ACC112 (cell line): ENCODE data around the gene ZFHX3.
A peak's percentile ranks its signal among the peaks of the same experiment; 100 is the strongest.

Source experiments
- H2AFZ ChIP-seq: fragments of 200-600 bp; sonication (generic); one replicate; pipeline ENCODE4 v1.6.0; 2017; ENCODE audit warnings: antibody characterized with exemption, low read length; ENCODE audit not compliant: unreplicated experiment
- H3K27ac ChIP-seq: fragments of 200-600 bp; sonication (generic); 2 replicates; pipeline ENCODE4 v1.5.1; 2014; ENCODE audit warnings: low read depth, mild to moderate bottlenecking, antibody characterized with exemption, low read length, moderate library complexity
- H3K27me3 ChIP-seq: fragments of 200-600 bp; sonication (generic); 2 replicates; pipeline ENCODE4 v1.6.1; 2014; ENCODE audit warnings: mild to moderate bottlenecking, antibody characterized with exemption, low read length, moderate library complexity, mixed read lengths; ENCODE audit not compliant: insufficient read depth
- H3K36me3 ChIP-seq: fragments of 200-600 bp; sonication (generic); 2 replicates; pipeline ENCODE4 v1.6.1; 2016; ENCODE audit warnings: mild to moderate bottlenecking, antibody characterized with exemption, low read length, moderate library complexity, mixed read lengths; ENCODE audit not compliant: insufficient read depth
- H3K4me1 ChIP-seq: fragments of 200-600 bp; sonication (generic); one replicate; pipeline ENCODE4 v1.6.1; 2016; ENCODE audit warnings: low read length, mixed read lengths; ENCODE audit not compliant: insufficient read depth, unreplicated experiment, control insufficient read depth
- H3K4me3 ChIP-seq: fragments of 200-600 bp; sonication (generic); 2 replicates; pipeline ENCODE4 v1.5.1; 2014; ENCODE audit warnings: mild to moderate bottlenecking, low read depth, low read length
- H3K79me2 ChIP-seq: fragments of 200-600 bp; sonication (generic); one replicate; pipeline ENCODE4 v1.6.0; 2016; ENCODE audit warnings: low read length; ENCODE audit not compliant: control insufficient read depth, unreplicated experiment, insufficient read depth

ZFHX3 gene

GRCh38 chr16:73062001-73062616 lies 14.2 kb upstream of the ZFHX3 start:
- peak overlapping the region; percentile 83; the same call in 1 of the 2 replicates for H3K4me3 ChIP-seq
- peaks cover 32% of the 10 kb centered on the region for H3K79me2 ChIP-seq
- H3K4me1 ChIP-seq, result peaks cover 33% of the 10 kb centered on the region
- H3K27me3 ChIP-seq, result no peaks in the 10 kb centered on the region
- H3K36me3 ChIP-seq, result no peaks in the 10 kb centered on the region
- H3K27ac ChIP-seq, result 0 out of 2 replicates have a peak overlapping the region, but pooled peaks have one; percentile 4
- H2AFZ ChIP-seq, result no peak overlapping the region

GRCh38 chr16:73060892-73061490 lies 13.1 kb upstream of the ZFHX3 start:
- Histone ChIP-seq H3K27me3 (no peaks in the 10 kb centered on the region), H3K4me3 (peak overlapping the region; percentile 83), H3K79me2 (peaks cover 43% of the 10 kb centered on the region), H3K36me3 (no peaks in the 10 kb centered on the region), H3K4me1 (peaks cover 38% of the 10 kb centered on the region), H2AFZ (no peak overlapping the region), H3K27ac (peak overlapping the region; percentile 80; the same call in 1 of the 2 replicates)

GRCh38 chr16:73059779-73060615 lies 12.1 kb upstream of the ZFHX3 start:
- Histone ChIP-seq H3K27me3 (no peaks in the 10 kb centered on the region), H3K36me3 (no peaks in the 10 kb centered on the region), H3K79me2 (peaks cover 53% of the 10 kb centered on the region), H3K4me3 (peak overlapping the region; percentile 83), H3K4me1 (peaks cover 45% of the 10 kb centered on the region), H2AFZ (peak overlapping the region; percentile 30), H3K27ac (peak overlapping the region; percentile 80)

GRCh38 chr16:73058616-73059409 lies 10.9 kb upstream of the ZFHX3 start:
- Histone ChIP-seq H3K79me2 (peaks cover 65% of the 10 kb centered on the region), H3K27ac (peak overlapping the region; percentile 80), H3K36me3 (no peaks in the 10 kb centered on the region), H3K27me3 (no peaks in the 10 kb centered on the region), H3K4me1 (peaks cover 40% of the 10 kb centered on the region), H3K4me3 (peak overlapping the region; percentile 83), H2AFZ (peak overlapping the region; percentile 64)

- H3K27me3 ChIP-seq, result no peaks in the 10 kb centered on the region
- no peak overlapping the region for H2AFZ ChIP-seq
- peaks cover 71% of the 10 kb centered on the region for H3K79me2 ChIP-seq
- peak overlapping the region; percentile 80 for H3K27ac ChIP-seq
- peak overlapping the region; percentile 83 for H3K4me3 ChIP-seq
- no peaks in the 10 kb centered on the region for H3K36me3 ChIP-seq
- H3K4me1 ChIP-seq, result peaks cover 43% of the 10 kb centered on the region
Measured at GRCh38 chr16:73058221-73058615, 10.3 kb upstream of the ZFHX3 start.

GRCh38 chr16:73057291-73058210 lies 9.6 kb upstream of the ZFHX3 start:
- peak overlapping the region; percentile 80 for H3K27ac ChIP-seq
- no peak overlapping the region for H2AFZ ChIP-seq
- H3K4me3 ChIP-seq, result peak overlapping the region; percentile 83
- H3K36me3 ChIP-seq, result no peaks in the 10 kb centered on the region
- peaks cover 49% of the 10 kb centered on the region for H3K4me1 ChIP-seq
- H3K27me3 ChIP-seq, result no peaks in the 10 kb centered on the region
- peaks cover 77% of the 10 kb centered on the region for H3K79me2 ChIP-seq

- peak overlapping the region; percentile 80 for H3K27ac ChIP-seq
- H3K79me2 ChIP-seq, result peaks cover 84% of the 10 kb centered on the region
Measured at GRCh38 chr16:73056921-73057290, 9.0 kb upstream of the ZFHX3 start.

GRCh38 chr16:73056448-73056847 lies 8.5 kb upstream of the ZFHX3 start:
- peak overlapping the region; percentile 80 for H3K27ac ChIP-seq
- no peaks in the 10 kb centered on the region for H3K27me3 ChIP-seq
- H2AFZ ChIP-seq, result no peak overlapping the region
- H3K79me2 ChIP-seq, result peaks cover 88% of the 10 kb centered on the region
- H3K4me3 ChIP-seq, result peak overlapping the region; percentile 83
- H3K36me3 ChIP-seq, result no peaks in the 10 kb centered on the region
- H3K4me1 ChIP-seq, result peaks cover 51% of the 10 kb centered on the region

More at GRCh38 chr16:73056921-73057290, 9.0 kb upstream of the ZFHX3 start:
- no peaks in the 10 kb centered on the region for H3K27me3 ChIP-seq
- peaks cover 53% of the 10 kb centered on the region for H3K4me1 ChIP-seq
- no peak overlapping the region for H2AFZ ChIP-seq
- no peaks in the 10 kb centered on the region for H3K36me3 ChIP-seq
- H3K4me3 ChIP-seq, result peak overlapping the region; percentile 83

GRCh38 chr16:73054813-73055482 lies 7.0 kb upstream of the ZFHX3 start:
- no peaks in the 10 kb centered on the region for H3K27me3 ChIP-seq
- peaks cover 95% of the 10 kb centered on the region for H3K79me2 ChIP-seq
- no peak overlapping the region for H2AFZ ChIP-seq
- peaks cover 53% of the 10 kb centered on the region for H3K4me1 ChIP-seq
- no peaks in the 10 kb centered on the region for H3K36me3 ChIP-seq
- H3K4me3 ChIP-seq, result peak overlapping the region; percentile 83
- peak overlapping the region; percentile 80 for H3K27ac ChIP-seq
